GM20431 (cell line): ENCODE measurements around the gene ISG20.

Experiments
- in situ Hi-C: fragments of 300-500 bp; cut with MseI, MboI; formaldehyde crosslinking; loops from one replicate; pipeline ENCODE4 v1.15.0; 2020; ENCODE audit warnings: low sequenced_read_pairs; ENCODE audit not compliant: unreplicated experiment

ISG20 gene

GRCh38 chr15:88638626-88639372 is at the start of gene ISG20:
ISG20 (plus strand) TSS chr15:88639016; CDS start chr15:88639367, 351 bp downstream.
- in situ Hi-C loops, result no loop called here

GRCh38 chr15:88590759-88591158 is 48.1 kb upstream of the ISG20 start:
- in situ Hi-C loops, result no loop called here

GRCh38 chr15:88591384-88591783 is 47.4 kb upstream of the ISG20 start:
- in situ Hi-C loops, result no loop called here

GRCh38 chr15:88603885-88604284 is 34.9 kb upstream of the ISG20 start:
- in situ Hi-C loops, result no loop called here

- in situ Hi-C loops, result no loop called here
Observed at GRCh38 chr15:88604381-88605188, 34.2 kb upstream of the ISG20 start.

GRCh38 chr15:88605189-88606069 is 33.4 kb upstream of the ISG20 start:
- in situ Hi-C loops, result no loop called here

GRCh38 chr15:88606070-88606794 is 32.6 kb upstream of the ISG20 start:
- in situ Hi-C loops, result no loop called here

- in situ Hi-C loops, result no loop called here
Observed at GRCh38 chr15:88607951-88608350, 30.9 kb upstream of the ISG20 start.

- in situ Hi-C loops, result no loop called here
Observed at GRCh38 chr15:88608607-88609181, 30.1 kb upstream of the ISG20 start.

- in situ Hi-C loops, result no loop called here
Observed at GRCh38 chr15:88609344-88610090, 29.3 kb upstream of the ISG20 start.

GRCh38 chr15:88610701-88611231 is 28.1 kb upstream of the ISG20 start:
- in situ Hi-C loops, result no loop called here

GRCh38 chr15:88612186-88612796 is 26.5 kb upstream of the ISG20 start:
- in situ Hi-C loops, result no loop called here

GRCh38 chr15:88613074-88613944 is 25.5 kb upstream of the ISG20 start:
- in situ Hi-C loops, result no loop called here

GRCh38 chr15:88615303-88616107 is 23.3 kb upstream of the ISG20 start:
- in situ Hi-C loops, result no loop called here

GRCh38 chr15:88616240-88616639 is 22.6 kb upstream of the ISG20 start:
- in situ Hi-C loops, result no loop called here

- in situ Hi-C loops, result no loop called here
Observed at GRCh38 chr15:88617031-88617722, 21.6 kb upstream of the ISG20 start.
